Erythroblast (primary cell): ENCODE results near the gene NMT1.

Source experiments
- GATA1 ChIP-seq: IDR thresholded peaks from 2 replicates; pipeline ENCODE4 v1.6.1; 2011; ENCODE audit warnings: low read depth, mild to moderate bottlenecking, control low read depth, low read length, moderate library complexity
- POLR2A ChIP-seq: IDR thresholded peaks from 2 replicates; pipeline ENCODE4 v1.6.1; 2011; ENCODE audit warnings: mild to moderate bottlenecking, low read length

DNA sequence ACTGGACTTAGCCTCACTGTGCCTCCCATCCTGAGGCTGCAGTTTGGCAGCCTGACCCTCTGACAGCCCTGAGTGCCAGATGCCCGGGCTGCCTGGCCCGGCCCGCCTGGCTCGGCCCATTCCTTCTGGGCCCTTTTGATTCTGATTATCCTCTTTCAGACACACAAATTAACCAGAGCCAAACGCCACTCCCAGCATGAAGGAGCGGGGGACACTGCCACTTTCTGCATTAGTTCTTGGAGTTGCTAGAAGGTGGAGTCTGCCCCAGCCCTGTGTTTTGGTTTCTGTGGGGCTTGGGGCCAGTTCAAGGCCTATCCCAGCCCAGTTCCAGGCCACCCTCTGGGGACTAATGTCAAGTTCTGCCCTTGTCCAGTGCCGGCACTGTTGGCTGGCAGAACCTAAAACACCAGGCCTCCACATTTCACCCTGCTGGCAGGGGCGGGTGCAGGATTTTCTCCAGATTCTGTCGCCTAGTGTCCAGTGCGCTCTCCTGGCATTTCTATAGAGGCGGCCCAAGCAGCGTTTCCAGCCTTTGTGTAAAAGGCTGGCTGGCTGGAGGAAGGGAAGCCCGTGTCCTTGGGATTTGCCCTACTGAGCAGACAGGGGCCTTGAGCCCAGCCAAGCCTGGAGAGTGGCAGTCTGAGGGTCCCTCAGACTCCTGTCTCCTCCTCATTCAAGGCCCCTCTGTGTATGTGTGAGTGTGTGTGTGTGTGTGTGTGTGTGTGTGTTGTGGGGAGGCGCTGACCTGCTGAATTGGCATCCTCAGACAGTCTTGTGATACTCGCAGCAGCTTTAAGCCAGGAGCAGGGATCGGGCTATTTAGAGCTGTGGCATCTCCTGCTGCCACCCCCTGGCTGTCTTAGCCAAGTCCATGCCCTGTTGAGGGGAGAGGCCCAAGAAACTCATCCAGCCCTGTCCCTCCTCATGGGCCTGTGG, 49.8 kb downstream of the NMT1 start:
- TF ChIP-seq POLR2A (no peak), GATA1 (no peak)
